Keratinocyte (primary cell): ENCODE measurements around the gene EXD2. TPM values are rescaled to one million over a fixed set of nuclear protein-coding genes. Genes with fewer than 3 reads are reported as not detected.

Experiments
- DNase-seq: peaks from one replicate; pipeline ENCODE4 v3.0.0-alpha.2; 2011; ENCODE audit warnings: low read depth, missing footprints, low spot score
- FAIRE-seq: peaks from 2 replicates; lab custom pipeline; 2011; peaks lifted over from hg19 to GRCh38; lab: Jason Lieb, UNC
- H2AFZ ChIP-seq: 2 replicates; pipeline ENCODE4 v1.6.0; 2012; ENCODE audit warnings: low read length, control low read depth, inconsistent platforms; ENCODE audit not compliant: control insufficient read depth
- H3K27ac ChIP-seq: 2 replicates; pipeline ENCODE4 v1.5.1; 2011; ENCODE audit warnings: low read length; ENCODE audit not compliant: control insufficient read depth, insufficient read depth
- H3K27me3 ChIP-seq: 3 replicates; pipeline ENCODE4 v1.6.0; 2011; ENCODE audit warnings: low read length; ENCODE audit not compliant: control insufficient read depth, insufficient read depth; ENCODE audit errors: extremely low read depth
- H3K36me3 ChIP-seq, 2 experiments: 2 replicates in 1 of 2; 3 replicates in 1 of 2; pipeline ENCODE4 v1.5.1; 2011; ENCODE audit warnings: low read length in 2 of 2, mild to moderate bottlenecking in 1 of 2; ENCODE audit not compliant: control insufficient read depth in 2 of 2, insufficient read depth in 2 of 2; ENCODE audit errors: extremely low read depth in 1 of 2
- H3K4me1 ChIP-seq: 3 replicates; pipeline ENCODE4 v1.5.1; 2011; ENCODE audit warnings: low read length; ENCODE audit not compliant: control insufficient read depth, insufficient read depth; ENCODE audit errors: extremely low read depth
- H3K4me2 ChIP-seq: 3 replicates; pipeline ENCODE4 v1.6.0; 2011; ENCODE audit warnings: low read depth, low read length; ENCODE audit not compliant: control insufficient read depth, insufficient read depth; ENCODE audit errors: extremely low read depth
- H3K4me3 ChIP-seq, 3 experiments: fragments of 200-600 bp in 1 of 3; sonication (generic) in 1 of 3; 2 replicates in 2 of 3; 3 replicates in 1 of 3; pipeline ENCODE4 v1.5.1; 2011 to 2016; ENCODE audit warnings: low read length in 3 of 3, mild to moderate bottlenecking in 3 of 3, control low read depth in 2 of 3, inconsistent platforms in 1 of 3, low read depth in 1 of 3, mixed read lengths in 1 of 3, mixed run types in 1 of 3, moderate library complexity in 1 of 3; ENCODE audit not compliant: control insufficient read depth in 2 of 3, insufficient read depth in 2 of 3; ENCODE audit errors: extremely low read depth in 1 of 3
- H3K79me2 ChIP-seq: 2 replicates; pipeline ENCODE4 v1.6.0; 2012; ENCODE audit warnings: low read length; ENCODE audit not compliant: control insufficient read depth, insufficient read depth
- H3K9ac ChIP-seq: 3 replicates; pipeline ENCODE4 v1.6.0; 2011; ENCODE audit warnings: low read length; ENCODE audit not compliant: control insufficient read depth, insufficient read depth; ENCODE audit errors: extremely low read depth
- H3K9me1 ChIP-seq: 3 replicates; pipeline ENCODE4 v1.6.0; 2011; ENCODE audit warnings: low read length; ENCODE audit not compliant: control insufficient read depth, insufficient read depth; ENCODE audit errors: extremely low read depth
- H3K9me3 ChIP-seq: 2 replicates; pipeline ENCODE4 v1.5.1; 2012; ENCODE audit warnings: low read depth, low read length; ENCODE audit not compliant: control insufficient read depth
- H4K20me1 ChIP-seq: 3 replicates; pipeline ENCODE4 v1.6.0; 2011; ENCODE audit warnings: low read length; ENCODE audit not compliant: control insufficient read depth, insufficient read depth; ENCODE audit errors: extremely low read depth
- CTCF ChIP-seq, 3 experiments: IDR thresholded peaks in 1 of 3; conservative IDR thresholded peaks in 1 of 3; optimal IDR thresholded peaks in 1 of 3; 2 replicates in 2 of 3; 3 replicates in 1 of 3; pipeline versions ENCODE3 to v1.5.1; 2011; ENCODE audit warnings: low read length in 3 of 3, mild to moderate bottlenecking in 3 of 3, moderate library complexity in 2 of 3, control low read depth in 1 of 3, inconsistent platforms in 1 of 3; ENCODE audit not compliant: insufficient read depth in 2 of 3; ENCODE audit errors: extremely low read depth in 1 of 3
- EZH2 ChIP-seq: IDR thresholded peaks from one replicate; pipeline ENCODE4 v1.6.1; 2012; ENCODE audit warnings: inconsistent platforms, mild to moderate bottlenecking, low read length, moderate library complexity
- dilution Hi-C: fragments of 300-500 bp; cut with MboI; formaldehyde crosslinking; loops from one replicate; pipeline ENCODE4 v1.7.0; 2020; ENCODE audit warnings: low sequenced_read_pairs; ENCODE audit not compliant: extremely low pct_ligation_motif_present
- polyA plus RNA-seq, 5 experiments: library from polyadenylated mRNA; depleted of rRNA in 3 of 5; stranded (reverse) in 3 of 5; stranded (forward) in 1 of 5; unstranded in 1 of 5; fragments of >200 nt; gene quantifications; 1 replicate in 1 of 5; 2 replicates in 3 of 5; 3 replicates in 1 of 5; pipeline versions ENCODE4 v1.2.1 to v1.2.3, GENCODE V29; 2011 to 2012; ENCODE audit warnings: missing spikeins in 2 of 5, low read depth in 1 of 5, low replicate concordance in 1 of 5

Gene EXD2
- polyA plus RNA-seq, 1 donor (not counting 4 experiments of a cell fraction or from before 2014, with no cell fraction given) = 22.7 TPM

GRCh38 chr14:69284170-69284569 lies 92.9 kb downstream of the EXD2 start:
- H3K36me3 ChIP-seq = no peaks in the 10 kb centered on the region
- no peaks in the 10 kb centered on the region for H3K79me2 ChIP-seq
- H2AFZ ChIP-seq = no peak overlapping the region
- FAIRE-seq = no peak
- peaks cover 6% of the 10 kb centered on the region for H3K27me3 ChIP-seq
- H3K9me3 ChIP-seq = no peaks in the 10 kb centered on the region
- no peaks in the 10 kb centered on the region for H3K9me1 ChIP-seq
- H3K4me3 ChIP-seq = no peak overlapping the region
- dilution Hi-C loops = no loop called here
- no peak overlapping the region for H3K9ac ChIP-seq
- H3K4me1 ChIP-seq = no peaks in the 10 kb centered on the region
- H3K4me2 ChIP-seq = no peak overlapping the region
- no peak overlapping the region for H3K27ac ChIP-seq
- no peaks in the 10 kb centered on the region for H4K20me1 ChIP-seq
- no peak for TF ChIP-seq EZH2
- TF ChIP-seq CTCF (optimal IDR thresholded peaks at IDR 0.05 in 1 of 3, IDR thresholded peaks at IDR 0.05 in 1 of 3, conservative IDR thresholded peaks at IDR 0.05 in 1 of 3; ENCODE audit: extremely low read depth in 1 of 3, insufficient read depth in 2 of 3, low read length in 3 of 3) = no peak
- no peak for DNase-seq

GRCh38 chr14:69285661-69286255 lies 94.5 kb downstream of the EXD2 start:
- no peak for FAIRE-seq
- Histone ChIP-seq H3K27me3 (peaks cover 2% of the 10 kb centered on the region), H3K79me2 (no peaks in the 10 kb centered on the region), H3K9ac (no peak overlapping the region), H3K4me2 (no peak overlapping the region), H4K20me1 (no peaks in the 10 kb centered on the region), H3K9me1 (no peaks in the 10 kb centered on the region), H3K9me3 (no peaks in the 10 kb centered on the region), H3K4me3 (no peak overlapping the region), H3K27ac (no peak overlapping the region), H3K36me3 (no peaks in the 10 kb centered on the region), H2AFZ (no peak overlapping the region), H3K4me1 (no peaks in the 10 kb centered on the region)
- TF ChIP-seq EZH2 (no peak), CTCF (optimal IDR thresholded peaks at IDR 0.05 in 1 of 3, IDR thresholded peaks at IDR 0.05 in 1 of 3, conservative IDR thresholded peaks at IDR 0.05 in 1 of 3; ENCODE audit: extremely low read depth in 1 of 3, insufficient read depth in 2 of 3, low read length in 3 of 3) (no peak)
- no peak for DNase-seq
- dilution Hi-C loops = no loop called here
